ENCODE data around the gene SPATC1L.
"Not testable (repeated sequence)": the region's sequence is repeated elsewhere in the genome, so short reads cannot be mapped to it uniquely, and the experiment has no call there.

The SPATC1L gene

GRCh38 chr21:46183910-46184624, at the start of gene SPATC1L:
SPATC1L (minus strand) TSS chr21:46184459; CDS start chr21:46182816, 1,643 bp downstream.
- peak; percentile 75 for DNase-seq

- DNase-seq = peak; percentile 17
Observed at GRCh38 chr21:46229923-46230260, 45.6 kb upstream of the SPATC1L start.

- peak; percentile 33 for DNase-seq
Observed at GRCh38 chr21:46229133-46229922, 45.1 kb upstream of the SPATC1L start.

GRCh38 chr21:46228345-46229051, 44.2 kb upstream of the SPATC1L start, which contains the start of gene LSS:
LSS (minus strand) TSS chr21:46228774; CDS start chr21:46228745, 29 bp downstream.
- peak; percentile 99 for DNase-seq

- DNase-seq = peak; percentile 36
Observed at GRCh38 chr21:46227811-46228344, 43.6 kb upstream of the SPATC1L start.

GRCh38 chr21:46226920-46227599, 42.8 kb upstream of the SPATC1L start:
- peak; percentile 81 for DNase-seq

GRCh38 chr21:46226146-46226545, 41.9 kb upstream of the SPATC1L start:
- no peak for DNase-seq

GRCh38 chr21:46223661-46224060, 39.4 kb upstream of the SPATC1L start:
- DNase-seq = not testable (repeated sequence)

GRCh38 chr21:46223217-46223616, 39.0 kb upstream of the SPATC1L start:
- DNase-seq = no peak

- no peak for DNase-seq
Observed at GRCh38 chr21:46222436-46223116, 38.3 kb upstream of the SPATC1L start.

GRCh38 chr21:46221664-46222435, 37.6 kb upstream of the SPATC1L start:
- DNase-seq = no peak

GRCh38 chr21:46220847-46221246, 36.6 kb upstream of the SPATC1L start:
- no peak for DNase-seq

GRCh38 chr21:46220275-46220810, 36.1 kb upstream of the SPATC1L start:
- DNase-seq = no peak

GRCh38 chr21:46219591-46220239, 35.5 kb upstream of the SPATC1L start:
- DNase-seq = no peak

GRCh38 chr21:46218906-46219590, 34.8 kb upstream of the SPATC1L start:
- no peak for DNase-seq

GRCh38 chr21:46217511-46218196, 33.4 kb upstream of the SPATC1L start:
- DNase-seq = no peak

GRCh38 chr21:46216132-46216747, 32.0 kb upstream of the SPATC1L start:
- DNase-seq = no peak

GRCh38 chr21:46215436-46216131, 31.3 kb upstream of the SPATC1L start:
- DNase-seq = no peak
